Lung (tissue), 13 donors: ENCODE measurements around the gene TAF8. TPM values are rescaled to one million over a fixed set of nuclear protein-coding genes. Genes with fewer than 3 reads are reported as not detected.

Experiments
- ATAC-seq: fragments of 200-7000 bp; cut with Tn5 transposase; one replicate; pipeline ENCODE4 v1.9.1; 2020; ENCODE audit warnings: moderate number of reproducible peaks; ENCODE audit not compliant: insufficient read depth, low FRiP score
- DNase-seq, 3 donors: peaks; one replicate each; pipeline ENCODE4 v3.0.0-alpha.2; 2013 to 2017
- H3K27ac ChIP-seq, 2 donors: one replicate each; pipeline ENCODE4 v1.5.1; 2013; ENCODE audit warnings: mild to moderate bottlenecking in 2 of 2, moderate library complexity in 2 of 2, control low read depth in 1 of 2, inconsistent platforms in 1 of 2, low read depth in 1 of 2, low read length in 1 of 2
- H3K27me3 ChIP-seq, 3 donors: one replicate each; pipeline ENCODE4 v1.5.1; 2013; ENCODE audit warnings: low read length in 2 of 3; ENCODE audit not compliant: control insufficient read depth in 3 of 3, insufficient read depth in 3 of 3
- H3K36me3 ChIP-seq, 4 donors: one replicate each; pipeline ENCODE4 v1.5.1; 2013; ENCODE audit warnings: low read length in 4 of 4, mild to moderate bottlenecking in 1 of 4, moderate library complexity in 1 of 4; ENCODE audit not compliant: control insufficient read depth in 4 of 4, insufficient read depth in 4 of 4
- H3K4me1 ChIP-seq, 5 donors: one replicate each; pipeline ENCODE4 v1.5.1; 2013; ENCODE audit warnings: low read length in 5 of 5, mild to moderate bottlenecking in 2 of 5, moderate library complexity in 1 of 5; ENCODE audit not compliant: control insufficient read depth in 5 of 5, insufficient read depth in 5 of 5
- H3K4me3 ChIP-seq: one replicate; pipeline ENCODE4 v1.5.1; 2013; ENCODE audit warnings: mild to moderate bottlenecking, control low read depth, moderate library complexity
- H3K9ac ChIP-seq, 2 donors: one replicate each; pipeline ENCODE4 v1.5.1; 2013; ENCODE audit warnings: low read length in 2 of 2, control low read depth in 1 of 2; ENCODE audit not compliant: insufficient read depth in 1 of 2
- H3K9me3 ChIP-seq, 4 donors: one replicate each; pipeline ENCODE4 v1.5.1; 2013; ENCODE audit warnings: low read length in 3 of 4, mild to moderate bottlenecking in 1 of 4, moderate library complexity in 1 of 4; ENCODE audit not compliant: control insufficient read depth in 4 of 4, insufficient read depth in 3 of 4
- CTCF ChIP-seq: IDR thresholded peaks from 2 replicates; pipeline ENCODE4 v1.5.1; 2012; ENCODE audit warnings: mild to moderate bottlenecking; ENCODE audit errors: control extremely low read depth, extremely low read depth
- WGBS, 2 donors: extraction: QIAGEN DNeasy Blood & Tissue Kit; methylation state at CpG; one replicate each; pipeline ENCODE4 v1.1.7; 2013; 5-methylcytosine and 5-hydroxymethylcytosine counted together
- polyA plus RNA-seq, 2 donors: library from polyadenylated mRNA; stranded (reverse); fragments of 200-250 nt; gene quantifications; one replicate each; pipeline ENCODE4 v1.2.1, GENCODE V29; 2013
- small RNA-seq: library from RNA; depleted of rRNA; stranded (forward); fragments of <200 nt; gene quantifications from one replicate; pipeline ENCODE3, GENCODE V24; 2014; ENCODE audit warnings: low replicate concordance
- total RNA-seq, 2 donors: library from RNA; depleted of rRNA in 1 of 2; stranded (reverse); fragments of >200 nt in 1 of 2; gene quantifications; one replicate each; pipeline ENCODE4 v1.2.1, GENCODE V29; 2014 to 2021
- donor health status: control.
- donor health status: control.
- donor health status: Bipolar disorder and iron deficiency.
- donor health status: healthy.
- donor health status: DM: yes; HTN: yes; CAD: no.

The TAF8 gene
- total and polyA plus RNA-seq, 4 donors, result 14.0 to 26.7 (median 17.0) TPM

- Histone ChIP-seq H3K9me3 (peaks cover 0 to 2% (median 0%) of the 10 kb centered on the region in 4 donors), H3K4me1 (peaks cover 0 to 10% (median 5%) of the 10 kb centered on the region in 5 donors), H3K4me3 (no peak overlapping the region), H3K27me3 (peaks cover 0 to 2% (median 0%) of the 10 kb centered on the region in 3 donors), H3K9ac (no peak overlapping the region), H3K36me3 (no peaks in the 10 kb centered on the region), H3K27ac (peak overlapping the region in 1 of 2 donors; percentile 86)
- 25 to 54% methylated on average over 14 of the region's 14 CpGs for whole genome bisulfite sequencing, 2 donors
- DNase-seq (peak in 2 of 3 donors; percentile 14 to 23), ATAC-seq (peak; percentile 34)
- TF ChIP-seq CTCF, result no peak
Observed at GRCh38 chr6:42136508-42137193, 86.3 kb downstream of the TAF8 start.

Small RNA genes lying within 50 kb of the gene (small RNA-seq; reads per million reads assigned to genes)
- gene RNU6-761P, result not detected

Other genes with a start within 250 kb of the TAF8 start
- 1 to 10 TPM; 4.9 to 8.6 TPM for gene USP49, start 155.1 kb upstream of the TAF8 start, total RNA-seq
- 1 to 10 TPM; 1.8 to 2.3 TPM for gene USP49, start 155.1 kb upstream of the TAF8 start, polyA plus RNA-seq
- gene MED20, start 129.4 kb upstream of the TAF8 start, total RNA-seq, result 10 to 100 TPM; 20.2 to 20.4 TPM
- gene MED20, start 129.4 kb upstream of the TAF8 start, polyA plus RNA-seq, result 10 to 100 TPM in 1 of 2 donors, 1 to 10 TPM in 1; 7.0 to 10.1 TPM
- gene BYSL, start 129.0 kb upstream of the TAF8 start, total RNA-seq, result 10 to 100 TPM in 1 of 2 donors, 1 to 10 TPM in 1; 9.9 to 19.7 TPM
- 10 to 100 TPM in 1 of 2 donors, 1 to 10 TPM in 1; 8.8 to 20.4 TPM for gene BYSL, start 129.0 kb upstream of the TAF8 start, polyA plus RNA-seq
- gene CCND3, start 108.7 kb upstream of the TAF8 start, total RNA-seq, result 100 to 1,000 TPM; 124 to 192 TPM
- 100 to 1,000 TPM; 120 to 221 TPM for gene CCND3, start 108.7 kb upstream of the TAF8 start, polyA plus RNA-seq
- gene C6orf132, start 92.1 kb downstream of the TAF8 start, total RNA-seq, result 10 to 100 TPM in 1 of 2 donors, 1 to 10 TPM in 1; 5.9 to 33.1 TPM
- 10 to 100 TPM; 11.3 to 26.1 TPM for gene C6orf132, start 92.1 kb downstream of the TAF8 start, polyA plus RNA-seq
- not detected for gene GUCA1A, start 122.8 kb downstream of the TAF8 start, total RNA-seq
- gene GUCA1A, start 122.8 kb downstream of the TAF8 start, polyA plus RNA-seq, result under 1 TPM; 0.02 to 0.04 TPM
- gene GUCA1B, start 144.4 kb downstream of the TAF8 start, total RNA-seq, result 1 to 10 TPM; 1.2 to 1.7 TPM
- under 1 TPM; 0.44 to 0.93 TPM for gene GUCA1B, start 144.4 kb downstream of the TAF8 start, polyA plus RNA-seq
- 10 to 100 TPM; 23.7 to 26.5 TPM for gene MRPS10, start 167.3 kb downstream of the TAF8 start, total RNA-seq
- 10 to 100 TPM; 19.7 to 21.3 TPM for gene MRPS10, start 167.3 kb downstream of the TAF8 start, polyA plus RNA-seq